GM19395 (cell line): ENCODE results near the gene NXNL1.
"Not testable (repeated sequence)": the region's sequence is repeated elsewhere in the genome, so short reads cannot be mapped to it uniquely, and the experiment has no call there.

Experiments
- ATAC-seq: cut with Tn5 transposase; IDR thresholded peaks from one replicate; pipeline ENCODE4 v1.9.1; 2021; ENCODE audit warnings: mild to moderate bottlenecking, moderate library complexity; ENCODE audit not compliant: unreplicated experiment

The NXNL1 gene

GRCh38 chr19:17487284-17488121 is 26.8 kb upstream of the NXNL1 start:
- ATAC-seq: no peak

DNA sequence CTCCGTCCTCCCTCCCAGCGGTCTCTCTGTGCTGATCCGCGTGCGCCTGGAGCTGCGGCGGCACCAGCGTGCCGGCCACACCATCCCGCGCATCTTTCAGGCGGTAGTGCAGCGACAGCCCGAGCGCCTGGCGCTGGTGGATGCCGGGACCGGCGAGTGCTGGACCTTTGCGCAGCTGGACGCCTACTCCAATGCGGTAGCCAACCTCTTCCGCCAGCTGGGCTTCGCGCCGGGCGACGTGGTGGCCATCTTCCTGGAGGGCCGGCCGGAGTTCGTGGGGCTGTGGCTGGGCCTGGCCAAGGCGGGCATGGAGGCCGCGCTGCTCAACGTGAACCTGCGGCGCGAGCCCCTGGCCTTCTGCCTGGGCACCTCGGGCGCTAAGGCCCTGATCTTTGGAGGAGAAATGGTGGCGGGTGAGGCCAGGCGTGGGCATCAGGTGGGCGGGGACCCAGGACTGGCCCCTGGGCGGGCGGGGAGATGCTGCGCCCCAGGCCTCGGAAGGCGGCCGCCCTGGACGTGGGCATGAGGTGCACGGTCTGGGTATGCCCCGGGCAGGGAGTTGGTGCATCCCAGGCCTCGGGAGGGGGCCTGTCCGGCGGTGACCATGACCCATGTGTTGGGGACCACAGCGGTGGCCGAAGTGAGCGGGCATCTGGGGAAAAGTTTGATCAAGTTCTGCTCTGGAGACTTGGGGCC is 26.0 kb upstream of the NXNL1 start:
- ATAC-seq: no peak

DNA sequence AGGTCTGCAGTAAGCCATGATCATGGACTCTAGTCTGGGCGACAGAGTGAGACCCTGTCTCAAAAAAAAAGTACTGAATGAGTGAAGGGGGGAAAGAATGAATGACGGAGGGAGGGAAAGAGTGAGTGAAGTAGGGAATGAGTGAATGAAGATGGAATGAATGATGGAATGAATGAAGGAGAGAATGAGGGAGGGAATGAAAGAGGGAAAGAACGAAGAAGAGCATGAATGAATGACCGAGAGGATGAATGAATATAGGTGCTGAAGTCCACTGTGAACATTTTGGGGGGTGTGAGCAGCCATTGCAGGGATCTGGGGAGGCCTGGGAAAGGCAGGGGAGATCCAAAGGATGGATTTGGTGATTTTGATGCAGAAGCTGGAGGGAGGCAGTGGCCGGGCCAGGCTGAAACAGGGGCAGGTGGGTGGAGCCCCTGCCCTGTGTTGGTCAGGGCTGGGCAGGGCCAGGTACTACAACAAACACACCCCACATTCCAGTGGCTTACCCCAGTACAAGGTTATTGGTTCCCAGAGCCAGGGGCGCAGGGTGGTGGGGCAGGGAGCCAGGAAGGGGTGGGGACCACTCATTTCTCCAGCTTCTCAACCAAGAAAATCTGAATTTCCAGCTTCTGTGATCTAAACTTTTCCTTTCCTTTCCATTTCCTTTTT is 23.9 kb upstream of the NXNL1 start:
- no peak for ATAC-seq

DNA sequence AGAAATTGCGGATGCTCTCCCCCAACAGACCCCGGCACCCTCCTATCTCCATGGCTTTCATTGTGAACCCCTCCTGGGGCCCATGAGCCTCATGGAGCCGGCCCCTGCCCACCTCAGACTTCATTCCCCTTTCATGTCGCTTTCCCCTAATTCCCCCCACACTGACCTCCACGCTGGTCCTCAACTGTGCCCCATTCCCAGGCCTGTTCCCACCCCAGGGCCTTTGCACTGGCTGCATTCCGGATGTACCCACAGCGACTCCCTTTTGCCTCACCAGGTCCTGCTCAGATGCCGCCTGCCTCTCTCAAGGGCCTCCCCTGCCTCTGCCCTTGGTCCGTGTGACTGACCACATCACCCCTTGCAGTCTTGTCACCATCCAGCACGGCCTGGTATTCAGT is 22.9 kb upstream of the NXNL1 start:
- ATAC-seq: no peak

DNA sequence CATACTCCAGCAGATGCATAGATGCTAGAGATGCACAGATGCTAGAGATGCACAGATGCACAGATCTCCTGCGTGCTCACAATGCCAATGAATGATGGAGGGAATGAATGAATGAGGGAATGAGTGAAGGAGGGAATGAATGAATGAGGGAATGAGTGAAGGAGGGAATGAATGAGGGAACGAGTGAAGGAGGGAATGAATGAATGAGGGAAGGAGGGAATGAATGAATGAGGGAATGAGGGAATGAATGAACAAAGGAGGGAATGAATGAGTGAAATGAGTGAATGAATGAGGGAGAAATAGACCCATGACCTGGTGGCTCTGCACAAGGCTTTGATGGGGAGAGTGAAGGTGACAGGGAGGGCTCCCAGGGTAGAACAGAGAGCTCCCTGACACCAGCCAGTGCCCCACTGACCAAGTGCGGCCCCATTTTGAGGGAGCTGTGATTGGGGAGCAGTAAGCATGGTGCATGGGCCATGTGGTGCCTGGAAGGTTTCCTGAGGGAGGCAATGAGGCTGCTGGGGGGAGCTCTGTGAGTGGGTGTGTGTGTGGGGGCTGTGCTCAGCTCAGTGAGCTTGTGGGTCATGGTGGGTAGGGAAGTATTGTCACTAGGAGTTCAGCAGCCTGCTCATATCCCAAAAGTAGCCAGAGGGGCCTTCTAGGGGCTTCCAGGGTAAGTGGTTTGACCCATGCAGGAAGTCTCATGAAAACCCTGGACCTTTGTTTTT is 22.3 kb upstream of the NXNL1 start:
- ATAC-seq: no peak

- no peak for ATAC-seq
These were observed 21.3 kb upstream of the NXNL1 start for GRCh38 chr19:17481986-17482385.

GRCh38 chr19:17479325-17479791 is 18.6 kb upstream of the NXNL1 start:
- no peak for ATAC-seq

DNA sequence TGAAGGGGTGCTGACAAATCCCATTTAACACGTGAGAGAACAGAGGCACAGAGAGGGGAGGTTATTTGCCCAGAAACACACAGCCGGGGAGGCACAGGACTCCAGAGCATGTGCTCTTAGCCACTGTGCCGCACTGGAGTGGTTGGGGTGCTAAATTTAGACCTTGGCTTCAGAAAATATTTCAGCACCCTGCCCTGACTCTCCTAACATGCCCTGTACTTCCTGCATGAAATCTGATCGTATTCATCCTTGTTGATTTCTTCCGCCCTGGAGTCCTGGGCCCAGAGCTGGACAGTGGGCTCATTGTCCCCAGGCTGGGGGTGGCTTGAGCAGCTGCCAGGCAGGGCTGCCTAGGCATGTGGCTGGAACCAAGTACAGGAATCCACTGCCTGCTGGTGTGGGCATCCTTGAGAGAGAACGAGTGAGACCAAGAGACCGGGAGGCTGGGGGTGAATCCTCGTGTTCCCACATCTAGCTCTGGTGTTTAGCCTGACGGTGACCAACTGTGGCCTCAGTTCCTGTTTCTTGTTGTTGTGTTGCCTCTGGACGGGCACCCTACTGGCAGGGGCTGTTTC is 14.9 kb upstream of the NXNL1 start:
- ATAC-seq: no peak

DNA sequence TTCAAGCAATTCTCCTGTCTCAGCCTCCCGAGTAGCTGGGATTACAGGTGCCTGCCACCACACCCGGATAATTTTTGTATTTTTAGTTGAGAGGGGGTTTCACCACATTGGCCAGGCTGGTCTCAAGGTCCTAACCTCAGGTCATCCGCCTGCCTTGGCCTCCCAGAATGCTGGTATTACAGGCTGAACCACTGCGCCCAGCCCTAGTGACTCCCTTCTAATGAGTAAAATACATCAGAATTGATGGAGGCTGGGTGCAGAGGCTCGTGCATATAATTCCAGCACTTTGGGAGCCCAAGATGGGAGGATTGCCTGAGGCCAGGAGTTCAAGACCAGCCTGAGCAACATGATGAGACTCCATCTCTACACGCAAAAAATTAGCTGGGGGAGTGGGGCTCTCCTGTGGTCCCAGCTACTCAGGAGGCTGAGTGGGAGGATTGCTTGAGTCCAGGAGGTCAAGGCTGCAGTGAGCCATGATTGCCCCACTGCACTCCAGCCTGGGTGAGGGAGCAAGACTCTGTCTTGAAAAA is 14.3 kb upstream of the NXNL1 start:
- ATAC-seq: not testable (repeated sequence)

GRCh38 chr19:17473041-17473440 is 12.3 kb upstream of the NXNL1 start:
- ATAC-seq: no peak

GRCh38 chr19:17471410-17472125 is 10.8 kb upstream of the NXNL1 start:
- ATAC-seq: no peak

DNA sequence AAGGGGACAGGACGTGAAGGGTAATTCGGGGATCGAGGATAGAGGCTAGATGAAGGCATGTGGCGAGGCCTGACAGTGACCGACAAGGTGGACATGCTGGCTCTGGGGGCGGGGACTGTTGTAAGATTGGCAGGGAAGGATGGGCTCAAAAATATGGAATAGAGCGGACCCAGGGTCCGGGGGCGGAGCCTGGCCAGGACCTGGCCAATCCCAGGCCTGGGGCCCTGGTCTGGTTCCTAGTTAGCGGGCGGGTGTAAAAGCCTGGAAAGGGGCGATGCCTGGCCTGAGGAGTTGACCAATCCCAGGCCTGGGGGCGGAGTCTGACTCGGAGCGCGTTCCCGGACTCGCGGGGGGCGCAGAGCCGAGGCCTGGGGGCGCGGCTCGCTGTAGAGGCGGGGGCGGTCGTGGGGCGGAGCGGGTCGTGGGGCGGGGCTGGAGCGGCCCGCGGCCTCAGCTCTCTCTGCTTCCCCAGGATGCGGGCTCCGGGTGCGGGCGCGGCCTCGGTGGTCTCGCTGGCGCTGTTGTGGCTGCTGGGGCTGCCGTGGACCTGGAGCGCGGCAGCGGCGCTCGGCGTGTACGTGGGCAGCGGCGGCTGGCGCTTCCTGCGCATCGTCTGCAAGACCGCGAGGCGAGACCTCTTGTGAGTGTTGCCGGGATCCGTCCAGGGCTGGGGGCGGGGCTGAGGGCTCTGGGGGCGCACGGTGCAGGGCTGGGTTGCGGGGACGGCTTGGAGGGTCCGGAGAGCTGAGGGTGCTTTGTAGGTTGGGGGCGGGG is 9.5 kb upstream of the NXNL1 start, which contains the start of gene SLC27A1:
SLC27A1 (plus strand) TSS at position 457 of the 774 bp plus-strand sequence; CDS start at position 474, 17 bp downstream.
- peak; percentile 81 for ATAC-seq

- ATAC-seq: peak; percentile 65
These were observed 8.8 kb upstream of the NXNL1 start for GRCh38 chr19:17469481-17470067.

DNA sequence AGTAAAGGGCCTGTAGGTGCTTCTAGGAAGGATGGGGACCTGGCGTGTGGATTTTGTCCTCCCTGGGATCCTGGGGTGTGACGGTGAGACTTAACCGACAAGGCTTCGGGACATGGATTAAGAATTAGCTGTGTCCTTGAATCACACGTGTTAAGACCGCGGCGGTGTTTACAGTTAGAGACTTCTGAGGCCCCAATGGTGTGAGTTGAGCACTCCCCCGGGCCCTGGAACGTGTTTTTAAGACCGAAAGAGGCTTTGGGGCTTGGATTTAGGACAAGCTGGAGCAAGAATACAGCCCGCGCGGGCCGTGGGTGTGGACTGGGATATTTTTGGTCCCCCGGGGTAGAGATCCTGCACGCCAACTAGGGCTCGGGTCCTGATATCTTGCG is 8.4 kb upstream of the NXNL1 start:
- no peak for ATAC-seq

DNA sequence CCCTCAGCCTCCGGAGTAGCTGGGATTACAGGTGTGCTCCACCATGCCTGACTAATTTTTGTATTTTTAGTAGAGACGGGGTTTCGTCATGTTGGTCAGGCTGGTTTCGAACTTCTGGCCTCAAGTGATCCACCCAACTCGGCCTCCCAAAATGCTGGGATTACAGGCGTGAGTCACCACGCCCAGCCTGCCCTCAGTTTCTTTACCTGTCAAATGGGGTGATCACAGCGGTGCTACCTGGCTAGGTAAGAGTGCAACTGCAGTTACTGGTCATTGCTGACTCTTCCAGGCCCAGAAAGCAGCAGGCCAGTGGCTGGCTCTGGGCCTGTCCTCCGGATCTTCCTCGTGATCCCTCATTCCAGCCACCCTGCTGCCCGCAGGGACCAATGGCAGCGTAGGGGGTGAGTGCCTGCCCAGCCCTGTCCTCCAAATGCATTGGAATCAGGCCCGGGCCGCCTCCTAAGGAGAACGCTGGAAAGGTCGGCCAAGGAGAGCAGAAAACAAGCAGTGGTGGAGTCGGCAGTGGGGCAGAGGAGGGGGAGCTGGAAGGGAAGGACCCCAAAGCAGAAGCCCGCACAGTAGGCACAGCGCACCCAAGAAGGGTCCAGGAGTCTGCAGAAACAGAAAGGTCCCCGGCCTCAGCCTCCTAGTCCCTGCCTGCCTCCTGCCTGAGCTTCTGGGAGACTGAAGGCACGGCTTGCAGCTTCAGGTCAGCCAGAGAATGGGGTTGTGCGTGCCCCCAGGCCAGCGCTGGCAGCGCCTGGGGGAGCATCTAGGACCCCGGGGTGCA is 7.8 kb upstream of the NXNL1 start:
- no peak for ATAC-seq

DNA sequence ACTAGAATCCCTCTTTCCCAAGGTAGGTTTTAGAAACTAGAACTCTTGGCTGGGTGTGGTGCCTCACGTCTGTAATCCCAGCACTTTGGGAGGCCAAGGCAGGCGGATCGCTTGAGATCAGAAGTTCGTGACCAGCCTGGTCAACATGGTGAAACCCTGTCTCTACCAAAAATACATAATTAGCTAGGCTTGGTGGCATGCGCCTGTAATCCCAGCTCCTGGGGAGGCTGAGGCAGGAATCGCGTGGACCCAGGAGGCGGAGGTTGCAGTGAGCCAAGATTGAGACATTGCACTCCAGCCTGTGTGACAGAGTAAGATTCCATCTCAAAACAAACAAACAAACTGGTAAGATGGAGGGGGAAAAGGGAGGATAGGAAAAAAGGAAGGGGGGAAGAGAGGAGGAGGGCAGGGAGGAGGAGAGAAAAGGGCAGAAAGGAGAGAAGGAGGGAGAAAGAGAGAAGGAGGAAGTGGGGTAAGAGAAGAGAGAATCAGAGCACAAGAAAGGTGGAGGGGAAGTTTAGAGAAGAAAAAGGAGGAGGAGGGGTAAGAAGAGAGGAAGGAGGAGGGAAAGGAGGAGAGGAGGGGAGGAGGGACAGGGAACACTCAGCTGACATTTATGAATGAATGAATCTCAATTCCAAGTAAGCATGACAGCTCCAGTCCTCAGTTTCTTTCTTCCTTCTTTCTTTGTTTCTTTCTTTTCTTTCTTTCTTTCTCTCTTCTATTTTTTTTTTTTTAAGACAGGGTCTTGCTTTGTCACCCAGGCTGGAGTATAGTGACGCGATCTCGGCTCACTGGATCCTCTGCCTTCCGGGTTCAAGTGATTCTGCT is 7.0 kb upstream of the NXNL1 start:
- no peak for ATAC-seq

GRCh38 chr19:17466487-17466850 is 5.7 kb upstream of the NXNL1 start:
- ATAC-seq: no peak
